Caco-2 (cell line): ENCODE data around the gene MINDY1. TPM values are rescaled to one million over a fixed set of nuclear protein-coding genes. Genes with fewer than 3 reads are reported as not detected.

Experiments
- BruUV-seq: library from RNA; stranded (reverse); fragments of 400-500 nt; replicated peaks from 2 replicates; lab custom pipeline; 2021; lab: Mats Ljungman, UMichigan
- CTCF ChIA-PET: fragments of 300-600 bp; sonication (Branson Sonifier 250); formaldehyde crosslinking; loops from one replicate; lab custom pipeline; 2022; ENCODE audit warnings: antibody characterized with exemption; lab: Charles Lee
- POLR2A ChIA-PET: fragments of 300-600 bp; sonication (Branson Sonifier 250); formaldehyde crosslinking; loops from one replicate; lab custom pipeline; 2022; ENCODE audit warnings: antibody characterized with exemption; lab: Charles Lee
- DNase-seq, 2 experiments: peaks; one replicate each; pipeline versions ENCODE4 v3.0.0 to v3.0.0-alpha.2; 2020 to 2022
- H3K27me3 ChIP-seq: replicated peaks from 2 replicates; pipeline ENCODE4 v1.6.0; 2011; ENCODE audit warnings: low read length; ENCODE audit not compliant: control insufficient read depth, insufficient read depth
- H3K36me3 ChIP-seq: 2 replicates; pipeline ENCODE4 v1.5.1; 2011; ENCODE audit warnings: low read length; ENCODE audit not compliant: control insufficient read depth, insufficient read depth
- H3K4me1 ChIP-seq: fragments of 250-450 bp; sonication (Bioruptor Pico); 2 replicates; pipeline ENCODE4 v1.5.1; 2020; ENCODE audit warnings: mild to moderate bottlenecking
- H3K4me3 ChIP-seq: 2 replicates; pipeline ENCODE4 v1.5.1; 2011; ENCODE audit warnings: low read depth, mild to moderate bottlenecking, control low read depth, low read length
- H3K9me3 ChIP-seq: fragments of 250-450 bp; sonication (Bioruptor Pico); 2 replicates; pipeline ENCODE4 v1.5.1; 2020; ENCODE audit warnings: mild to moderate bottlenecking, moderate library complexity
- H3K27ac Mint-ChIP-seq: one replicate; pipeline ENCODE4 v1.8.0; 2022; ENCODE audit warnings: mixed read lengths; ENCODE audit not compliant: unreplicated experiment
- H3K27me3 Mint-ChIP-seq: one replicate; pipeline ENCODE4 v1.8.0; 2022; ENCODE audit warnings: mixed read lengths; ENCODE audit not compliant: insufficient read depth, unreplicated experiment
- H3K36me3 Mint-ChIP-seq: one replicate; pipeline ENCODE4 v1.8.0; 2022; ENCODE audit warnings: mild to moderate bottlenecking, mixed read lengths; ENCODE audit not compliant: insufficient read depth, unreplicated experiment
- H3K4me1 Mint-ChIP-seq: one replicate; pipeline ENCODE4 v1.8.0; 2022; ENCODE audit warnings: low read depth, mixed read lengths; ENCODE audit not compliant: unreplicated experiment
- H3K4me3 Mint-ChIP-seq: one replicate; pipeline ENCODE4 v1.8.0; 2022; ENCODE audit warnings: mild to moderate bottlenecking, moderate library complexity, mixed read lengths; ENCODE audit not compliant: unreplicated experiment
- H3K9me3 Mint-ChIP-seq: one replicate; pipeline ENCODE4 v1.8.0; 2022; ENCODE audit warnings: mixed read lengths; ENCODE audit not compliant: unreplicated experiment
- CTCF ChIP-seq, 2 experiments: fragments of 200-600 bp in 1 of 2; IDR thresholded peaks; 1 replicate in 1 of 2; 2 replicates in 1 of 2; pipeline versions ENCODE4 v1.5.1 to v1.8.0; 2011 to 2022; ENCODE audit warnings: antibody characterized with exemption in 1 of 2, control low read depth in 1 of 2, inconsistent platforms in 1 of 2, low read depth in 1 of 2, low read length in 1 of 2, mild to moderate bottlenecking in 1 of 2, moderate library complexity in 1 of 2; ENCODE audit not compliant: insufficient read depth in 1 of 2, severe bottlenecking in 1 of 2, unreplicated experiment in 1 of 2
- intact Hi-C: fragments of 100-400 bp; cut with micrococcal nuclease; formaldehyde crosslinking; loops from one replicate; pipeline ENCODE4 v1.10.0; 2022; ENCODE audit not compliant: unreplicated experiment
- total RNA-seq: library from RNA; stranded (reverse); gene quantifications from 2 replicates; pipeline ENCODE4 v1.2.3, GENCODE V29; 2022

Gene MINDY1
- total RNA-seq, 1 experiment from 2014 or later = 15.6 TPM

DNA sequence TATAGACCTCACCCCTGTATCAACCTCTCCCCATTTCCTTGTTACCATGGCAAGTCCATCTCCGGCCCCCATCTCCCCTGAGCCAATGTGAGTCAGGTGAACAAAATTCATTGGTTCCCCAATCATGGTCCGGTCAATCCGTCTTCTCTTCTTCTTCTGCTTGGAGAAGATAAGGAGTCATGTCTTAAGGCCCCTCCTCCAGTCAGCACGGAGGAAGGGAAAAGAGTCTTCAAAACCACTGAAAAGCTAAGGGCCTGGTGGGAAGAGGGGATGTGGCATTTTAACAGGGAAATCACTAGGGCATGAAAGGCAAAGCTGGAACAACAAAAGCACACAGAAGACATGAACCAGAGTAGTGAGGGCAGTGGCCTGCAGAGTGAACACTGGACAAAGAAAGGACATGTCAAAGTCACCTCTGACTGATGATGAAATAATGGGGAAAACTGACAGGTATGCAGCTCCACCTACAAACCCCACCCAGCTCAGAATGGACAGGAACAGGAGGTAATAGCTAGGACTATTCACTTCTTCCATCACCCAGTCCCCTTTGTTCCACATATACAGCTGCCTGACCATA, 48.4 kb upstream of the MINDY1 start:
- H3K27ac Mint-ChIP-seq = peak overlapping the region; percentile 21
- Histone ChIP-seq H3K9me3 (no peaks in the 10 kb centered on the region), H3K36me3 (peaks cover 11% of the 10 kb centered on the region), H3K4me3 (no peak overlapping the region), H3K4me1 (peaks cover 17% of the 10 kb centered on the region), H3K27me3 (no peaks in the 10 kb centered on the region)
- H3K9me3 Mint-ChIP-seq = no peaks in the 10 kb centered on the region
- no TSS peak for BruUV-seq
- ChIA-PET CTCF (no interaction called here), POLR2A (no interaction called here)
- H3K36me3 Mint-ChIP-seq = peaks cover 88% of the 10 kb centered on the region
- TF ChIP-seq CTCF (IDR thresholded peaks at IDR 0.05; ENCODE audit: insufficient read depth in 1 of 2, low read depth in 1 of 2, low read length in 1 of 2, severe bottlenecking in 1 of 2, unreplicated experiment in 1 of 2) = no peak
- no peaks in the 10 kb centered on the region for H3K27me3 Mint-ChIP-seq
- intact Hi-C loops = no loop called here
- H3K4me3 Mint-ChIP-seq = no peak overlapping the region
- H3K4me1 Mint-ChIP-seq = peaks cover 41% of the 10 kb centered on the region
- DNase-seq = no peak

DNA sequence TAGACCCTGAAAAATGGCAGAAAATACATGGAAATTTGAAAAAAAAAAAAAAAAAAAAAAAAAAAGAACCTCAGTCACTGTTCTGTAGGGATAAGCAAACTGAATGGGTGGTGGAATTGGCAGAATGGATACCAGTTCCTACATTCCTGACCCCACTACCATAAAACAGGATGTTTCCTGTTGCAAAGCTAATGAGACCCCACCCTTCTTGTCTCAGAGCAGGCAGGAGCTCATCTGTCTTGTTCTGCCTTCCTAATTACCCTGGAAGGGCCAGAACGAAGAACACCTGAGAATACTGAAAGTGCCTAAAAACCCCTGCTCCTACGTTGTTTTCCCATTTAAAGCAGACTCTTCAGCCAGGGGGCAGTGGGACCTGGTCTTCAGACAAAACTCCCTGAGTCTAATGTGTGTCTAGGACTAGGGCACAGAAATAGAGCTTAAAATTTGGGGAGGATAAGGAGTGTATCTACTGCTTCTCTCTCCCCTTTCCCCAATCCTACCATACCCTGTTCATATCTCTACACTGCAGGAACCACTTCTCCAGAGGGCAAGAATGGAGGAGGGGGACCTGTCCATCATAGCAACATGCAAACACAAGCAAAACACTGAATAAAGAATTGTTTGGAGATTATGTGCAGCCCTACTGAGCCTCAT, 44.8 kb upstream of the MINDY1 start:
- H3K27ac Mint-ChIP-seq = peak overlapping the region; percentile 19
- no peak for DNase-seq
- peaks cover 73% of the 10 kb centered on the region for H3K36me3 Mint-ChIP-seq
- Histone ChIP-seq H3K27me3 (no peaks in the 10 kb centered on the region), H3K9me3 (no peaks in the 10 kb centered on the region), H3K4me3 (no peak overlapping the region), H3K36me3 (peaks cover 11% of the 10 kb centered on the region), H3K4me1 (peaks cover 13% of the 10 kb centered on the region)
- peaks cover 17% of the 10 kb centered on the region for H3K4me1 Mint-ChIP-seq
- TF ChIP-seq CTCF (IDR thresholded peaks at IDR 0.05; ENCODE audit: insufficient read depth in 1 of 2, low read depth in 1 of 2, low read length in 1 of 2, severe bottlenecking in 1 of 2, unreplicated experiment in 1 of 2) = no peak
- ChIA-PET POLR2A (interaction anchor here (0.6 kb wide), 1 partner anchor 121 kb away, joined by 3 read pairs; no protein-coding TSS in a partner anchor), CTCF (no interaction called here)
- H3K9me3 Mint-ChIP-seq = no peaks in the 10 kb centered on the region
- intact Hi-C loops = no loop called here
- BruUV-seq = no TSS peak
- no peaks in the 10 kb centered on the region for H3K27me3 Mint-ChIP-seq
- H3K4me3 Mint-ChIP-seq = no peak overlapping the region

- Mint-ChIP-seq H3K9me3 (no peaks in the 10 kb centered on the region), H3K36me3 (peaks cover 64% of the 10 kb centered on the region), H3K4me1 (peaks cover 4% of the 10 kb centered on the region), H3K4me3 (no peak overlapping the region), H3K27me3 (no peaks in the 10 kb centered on the region), H3K27ac (no peak overlapping the region)
- no peak overlapping the region for H3K4me3 ChIP-seq
- TF ChIP-seq CTCF (IDR thresholded peaks at IDR 0.05; ENCODE audit: insufficient read depth in 1 of 2, low read depth in 1 of 2, low read length in 1 of 2, severe bottlenecking in 1 of 2, unreplicated experiment in 1 of 2) = no peak
- no peaks in the 10 kb centered on the region for H3K9me3 ChIP-seq
- peaks cover 6% of the 10 kb centered on the region for H3K36me3 ChIP-seq
- no peaks in the 10 kb centered on the region for H3K27me3 ChIP-seq
- no TSS peak for BruUV-seq
- ChIA-PET POLR2A (no interaction called here), CTCF (interaction anchor here (0.9 kb wide), 2 partner anchors 22 to 37 kb away, joined by 3 read pairs; no protein-coding TSS in a partner anchor)
- no peak for DNase-seq
- intact Hi-C loops = no loop called here
- peaks cover 4% of the 10 kb centered on the region for H3K4me1 ChIP-seq
Observed at GRCh38 chr1:151050051-151050688, 43.5 kb upstream of the MINDY1 start.
